A673 (cell line): Measurements from ENCODE around the gene ATP8A2. TPM values are rescaled to one million over a fixed set of nuclear protein-coding genes. Genes with fewer than 3 reads are reported as not detected.

ENCODE experiments used
- BruUV-seq: library from RNA; stranded (reverse); fragments of 400-500 nt; replicated peaks from 2 replicates; lab custom pipeline; 2021; lab: Mats Ljungman, UMichigan
- CTCF ChIA-PET: fragments of 300-600 bp; sonication (Branson Sonifier 250); formaldehyde crosslinking; loops from one replicate; lab custom pipeline; 2022; ENCODE audit warnings: antibody characterized with exemption; lab: Charles Lee
- POLR2A ChIA-PET: fragments of 300-600 bp; sonication (Branson Sonifier 250); formaldehyde crosslinking; loops from one replicate; lab custom pipeline; 2022; ENCODE audit warnings: antibody characterized with exemption; ENCODE audit not compliant: low non-redundant PET; lab: Charles Lee
- DNase-seq: peaks from one replicate; pipeline ENCODE4 v3.0.0-alpha.2; 2015; ENCODE audit warnings: low spot score
- H3K27ac ChIP-seq: fragments of 200-600 bp; sonication (generic); 2 replicates; pipeline ENCODE4 v1.5.1; 2016; ENCODE audit warnings: mixed run types, low read depth, mild to moderate bottlenecking, mixed read lengths, antibody characterized with exemption, low read length; ENCODE audit not compliant: poor library complexity, severe bottlenecking
- H3K27me3 ChIP-seq: fragments of 200-600 bp; sonication (generic); replicated peaks from 2 replicates; pipeline ENCODE4 v1.6.1; 2017; ENCODE audit warnings: mixed run types, low read depth, mild to moderate bottlenecking, mixed read lengths, antibody characterized with exemption, low read length; ENCODE audit not compliant: insufficient read depth, poor library complexity
- H3K36me3 ChIP-seq: fragments of 200-600 bp; sonication (generic); 2 replicates; pipeline ENCODE4 v1.6.1; 2016; ENCODE audit warnings: mixed run types, mild to moderate bottlenecking, mixed read lengths, antibody characterized with exemption, low read length; ENCODE audit not compliant: insufficient read depth, poor library complexity, severe bottlenecking
- H3K4me1 ChIP-seq: fragments of 200-600 bp; sonication (generic); 2 replicates; pipeline ENCODE4 v1.6.1; 2017; ENCODE audit warnings: mixed run types, mild to moderate bottlenecking, mixed read lengths, antibody characterized with exemption, low read length; ENCODE audit not compliant: insufficient read depth, poor library complexity, severe bottlenecking
- H3K4me3 ChIP-seq: fragments of 200-600 bp; sonication (generic); 2 replicates; pipeline ENCODE4 v1.5.1; 2016; ENCODE audit warnings: low read depth, mixed run types, mild to moderate bottlenecking, mixed read lengths, low read length; ENCODE audit not compliant: poor library complexity, severe bottlenecking
- H3K9me3 ChIP-seq: fragments of 200-600 bp; sonication (generic); 2 replicates; pipeline ENCODE4 v1.6.1; 2016; ENCODE audit warnings: mixed run types, low read depth, mild to moderate bottlenecking, mixed read lengths, antibody characterized with exemption, low read length; ENCODE audit not compliant: poor library complexity, severe bottlenecking
- CTCF ChIP-seq: fragments of 300-800, 200-600 bp; sonication (generic); conservative IDR thresholded peaks from 2 replicates; pipeline ENCODE4 v1.5.1; 2017; ENCODE audit warnings: low read depth, mild to moderate bottlenecking, antibody characterized with exemption, low read length, moderate library complexity, mixed read lengths
- EZH2 ChIP-seq: fragments of 200-600 bp; sonication (generic); IDR thresholded peaks from 2 replicates; pipeline ENCODE4 v1.6.1; 2017; ENCODE audit warnings: borderline replicate concordance, low read depth, mild to moderate bottlenecking, mixed read lengths, antibody characterized with exemption, low read length; ENCODE audit not compliant: poor library complexity, severe bottlenecking
- intact Hi-C: fragments of 100-400 bp; cut with micrococcal nuclease; formaldehyde crosslinking; loops from one replicate; pipeline ENCODE4 v1.10.0; 2022; ENCODE audit not compliant: unreplicated experiment
- total RNA-seq: library from RNA; stranded (reverse); gene quantifications from 2 replicates; pipeline ENCODE4 v1.2.3, GENCODE V29; 2021

The ATP8A2 gene
- total RNA-seq, 1 experiment from 2014 or later: 0.92 TPM

- TF ChIP-seq CTCF: no peak
- no peak for TF ChIP-seq EZH2
- BruUV-seq: no TSS peak
- no peak for DNase-seq
- Histone ChIP-seq H3K4me3 (no peak overlapping the region), H3K4me1 (peaks cover 5% of the 10 kb centered on the region), H3K27ac (no peak overlapping the region), H3K36me3 (no peaks in the 10 kb centered on the region), H3K27me3 (peaks cover 4% of the 10 kb centered on the region), H3K9me3 (no peaks in the 10 kb centered on the region)
- ChIA-PET CTCF (no interaction called here), POLR2A (no interaction called here)
- intact Hi-C loops: loop anchor here (5.0 to 10.0 kb wide), 3 partner anchors 144 to 372 kb away; no protein-coding TSS in a partner anchor
Measured at GRCh38 chr13:25379011-25379410, 7.2 kb downstream of the ATP8A2 start.

DNA sequence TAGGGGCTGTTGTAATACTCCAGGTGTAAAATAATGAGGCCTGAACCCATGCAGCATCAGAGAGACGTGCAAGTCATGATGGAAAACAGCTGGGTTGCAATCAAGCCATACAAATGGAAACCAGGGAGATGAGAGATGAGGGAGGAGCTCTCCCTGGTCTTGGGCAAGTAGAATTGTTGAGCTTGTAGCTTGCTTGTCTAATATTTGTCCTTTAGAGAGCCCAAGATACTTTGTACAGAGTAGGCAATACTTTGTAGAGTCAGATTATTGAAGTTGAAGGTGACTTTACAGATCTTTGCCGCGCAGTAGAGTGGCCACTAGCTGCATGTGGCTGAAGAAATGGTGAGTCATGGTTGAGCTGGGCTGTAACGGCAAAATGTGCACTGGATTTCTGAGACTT, 8.3 kb downstream of the ATP8A2 start:
- CTCF ChIA-PET: no interaction called here

GRCh38 chr13:25380741-25381324, 9.1 kb downstream of the ATP8A2 start:
- TF ChIP-seq CTCF (no peak), EZH2 (no peak)
- peaks cover 14% of the 10 kb centered on the region for H3K27me3 ChIP-seq
- no TSS peak for BruUV-seq
- no peak for DNase-seq
- ChIA-PET CTCF (no interaction called here), POLR2A (no interaction called here)
- intact Hi-C loops: no loop called here
- no peaks in the 10 kb centered on the region for H3K4me1 ChIP-seq
- H3K36me3 ChIP-seq: no peaks in the 10 kb centered on the region
- H3K9me3 ChIP-seq: no peaks in the 10 kb centered on the region
- H3K4me3 ChIP-seq: no peak overlapping the region
- H3K27ac ChIP-seq: no peak overlapping the region

More for the DNA sequence above, 8.3 kb downstream of the ATP8A2 start:
- POLR2A ChIA-PET: no interaction called here
- no peaks in the 10 kb centered on the region for H3K9me3 ChIP-seq
- H3K27ac ChIP-seq: no peak overlapping the region
- no peak for TF ChIP-seq CTCF
- no TSS peak for BruUV-seq
- no peaks in the 10 kb centered on the region for H3K4me1 ChIP-seq
- no peaks in the 10 kb centered on the region for H3K36me3 ChIP-seq
- intact Hi-C loops: no loop called here
- no peak overlapping the region for H3K4me3 ChIP-seq
- peaks cover 14% of the 10 kb centered on the region for H3K27me3 ChIP-seq
- DNase-seq: no peak
